Activated B cell treated with CpG ODN at 0.5 μM for 24 hours (primary cell): ENCODE measurements around the gene CCR7. TPM values are rescaled to one million over a fixed set of nuclear protein-coding genes. Genes with fewer than 3 reads are reported as not detected.
A peak's percentile ranks its signal among the peaks of the same experiment; 100 is the strongest.
"Not testable (repeated sequence)": the region's sequence is repeated elsewhere in the genome, so short reads cannot be mapped to it uniquely, and the experiment has no call there.

Experiments used
- ATAC-seq: fragments of 200-7000 bp; cut with Tn5 transposase; one replicate; pipeline ENCODE4 v1.10.0; 2021; ENCODE audit warnings: low read depth, mild to moderate bottlenecking, moderate library complexity
- CTCF ChIA-PET: fragments of 350-600 bp; sonication (Branson Sonifier 250); formaldehyde crosslinking; loops from one replicate; lab custom pipeline; 2021; ENCODE audit warnings: antibody characterized with exemption; lab: Charles Lee
- POLR2A ChIA-PET: fragments of 350-600 bp; sonication (Branson Sonifier 250); formaldehyde crosslinking; loops from one replicate; lab custom pipeline; 2021; ENCODE audit warnings: antibody characterized with exemption; lab: Charles Lee
- DNase-seq: peaks from one replicate; pipeline ENCODE4 v3.0.0; 2022
- H3K27ac Mint-ChIP-seq: one replicate; pipeline ENCODE4 v1.8.0; 2020; ENCODE audit warnings: mixed read lengths
- H3K27me3 Mint-ChIP-seq: one replicate; pipeline ENCODE4 v1.8.0; 2021; ENCODE audit warnings: mixed read lengths
- H3K36me3 Mint-ChIP-seq: one replicate; pipeline ENCODE4 v1.8.0; 2021; ENCODE audit warnings: low read depth, mixed read lengths
- H3K4me1 Mint-ChIP-seq: one replicate; pipeline ENCODE4 v1.8.0; 2021; ENCODE audit warnings: mixed read lengths
- H3K4me3 Mint-ChIP-seq: one replicate; pipeline ENCODE4 v1.8.0; 2020; ENCODE audit warnings: mild to moderate bottlenecking, mixed read lengths
- H3K9me3 Mint-ChIP-seq: one replicate; pipeline ENCODE4 v1.8.0; 2020; ENCODE audit warnings: mixed read lengths
- intact Hi-C: fragments of 100-400 bp; cut with micrococcal nuclease; formaldehyde crosslinking; loops from one replicate; pipeline ENCODE4 v1.15.1; 2024
- total RNA-seq: library from RNA; stranded (reverse); gene quantifications from 2 replicates; pipeline ENCODE4 v1.2.3, GENCODE V29; 2022
- TF ChIP-seq, protein P1 (sequence below): fragments of 200-600 bp; IDR thresholded peaks from one replicate; pipeline ENCODE4 v1.8.0; 2022; ENCODE audit warnings: antibody characterized with exemption, mild to moderate bottlenecking

CCR7 gene
- total RNA-seq, 1 donor from 2014 or later = 572 TPM

DNA sequence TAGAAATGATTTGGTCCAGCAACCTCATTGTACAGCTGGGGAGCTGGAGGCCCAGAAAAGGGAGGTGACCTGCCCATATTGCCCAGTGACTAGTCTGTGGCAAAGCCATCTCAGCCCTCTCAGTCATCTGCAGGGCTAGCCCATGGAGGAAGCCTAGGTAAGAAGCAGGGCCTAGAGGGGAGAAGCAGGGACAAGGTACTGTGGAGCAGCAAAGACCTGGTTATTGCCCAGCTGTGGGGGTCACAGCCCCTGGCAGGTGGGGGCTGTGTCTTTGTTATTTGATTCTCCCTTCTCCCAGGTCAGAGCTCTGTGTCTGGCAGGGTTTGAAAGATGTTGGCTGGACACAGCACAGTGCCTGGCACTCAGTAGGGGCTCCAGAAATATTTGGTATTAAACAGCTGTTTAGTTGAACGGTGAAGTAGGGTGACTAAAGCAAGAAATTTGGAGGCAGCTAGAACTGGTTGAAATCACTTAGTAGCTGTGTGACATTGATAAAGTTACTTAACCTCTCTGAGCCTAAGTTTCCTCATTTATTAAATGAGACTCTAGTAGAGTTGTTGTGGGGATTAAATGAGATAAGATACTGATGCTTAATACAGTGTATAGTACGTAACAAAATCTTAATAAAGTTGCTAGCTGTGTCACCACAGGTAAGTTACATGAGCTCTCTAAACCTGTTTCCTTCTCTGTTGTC is 17.3 kb downstream of the CCR7 start:
- POLR2A ChIA-PET = interaction anchor here (0.5 to 40.7 kb wide), 14 partner anchors 1 to 1141 kb away, joined by 3 to 1885 read pairs (median 4); partner anchors contain the start of genes CASC3, CCR7, EIF1 and SMARCE1
- no peak for ATAC-seq
- CTCF ChIA-PET = interaction anchor here (0.8 to 9.2 kb wide), 8 partner anchors 10 to 1001 kb away, joined by 3 to 76 read pairs (median 10); no protein-coding TSS in a partner anchor

DNA sequence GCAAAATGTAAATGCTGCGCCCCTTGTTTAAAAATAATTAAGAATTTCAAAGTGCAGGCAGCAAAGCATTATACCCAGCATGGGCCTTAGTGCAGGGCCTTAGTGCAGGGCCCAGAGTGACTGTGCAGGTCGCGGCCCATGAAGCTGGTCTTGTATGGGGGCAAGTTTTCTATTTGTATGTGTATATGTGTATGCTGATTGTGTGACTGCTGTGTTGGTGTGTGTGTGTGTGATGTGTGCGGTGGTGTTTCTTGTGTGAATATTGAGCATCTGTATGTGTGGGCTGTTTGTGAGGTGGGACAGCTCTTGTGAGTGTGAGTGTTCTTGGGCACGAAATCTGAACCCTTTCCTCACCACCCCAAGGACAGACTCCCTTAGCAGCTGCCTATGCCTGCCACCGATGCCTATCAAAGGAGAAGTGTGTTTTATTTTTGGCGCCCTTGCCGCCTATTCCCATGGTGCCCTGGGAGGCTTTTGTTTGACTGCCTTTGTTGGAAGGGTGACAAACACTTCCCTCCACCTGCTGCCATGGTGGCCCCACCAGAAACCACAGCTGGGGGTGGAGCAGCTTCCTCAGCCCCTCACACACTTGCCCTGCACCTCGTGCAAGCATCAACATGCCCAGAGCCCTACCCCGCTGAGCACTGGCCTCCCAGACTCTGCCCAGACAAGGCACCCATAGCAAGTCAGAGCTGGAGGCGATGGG is 18.0 kb downstream of the CCR7 start:
- H3K4me1 Mint-ChIP-seq = peaks cover 84% of the 10 kb centered on the region
- POLR2A ChIA-PET = interaction anchor here (0.5 to 40.7 kb wide), 12 partner anchors 2 to 1141 kb away, joined by 3 to 1885 read pairs (median 4); partner anchors contain the start of genes CASC3, CCR7, EIF1 and SMARCE1
- intact Hi-C loops = no loop called here

More for the DNA sequence above, 17.3 kb downstream of the CCR7 start:
- Mint-ChIP-seq H3K36me3 (peaks cover 25% of the 10 kb centered on the region), H3K9me3 (no peaks in the 10 kb centered on the region), H3K4me3 (peak overlapping the region; percentile 35), H3K4me1 (peaks cover 84% of the 10 kb centered on the region), H3K27ac (peak overlapping the region; percentile 73), H3K27me3 (no peaks in the 10 kb centered on the region)
- DNase-seq = no peak
- intact Hi-C loops = no loop called here
- TF ChIP-seq, protein P1, sequence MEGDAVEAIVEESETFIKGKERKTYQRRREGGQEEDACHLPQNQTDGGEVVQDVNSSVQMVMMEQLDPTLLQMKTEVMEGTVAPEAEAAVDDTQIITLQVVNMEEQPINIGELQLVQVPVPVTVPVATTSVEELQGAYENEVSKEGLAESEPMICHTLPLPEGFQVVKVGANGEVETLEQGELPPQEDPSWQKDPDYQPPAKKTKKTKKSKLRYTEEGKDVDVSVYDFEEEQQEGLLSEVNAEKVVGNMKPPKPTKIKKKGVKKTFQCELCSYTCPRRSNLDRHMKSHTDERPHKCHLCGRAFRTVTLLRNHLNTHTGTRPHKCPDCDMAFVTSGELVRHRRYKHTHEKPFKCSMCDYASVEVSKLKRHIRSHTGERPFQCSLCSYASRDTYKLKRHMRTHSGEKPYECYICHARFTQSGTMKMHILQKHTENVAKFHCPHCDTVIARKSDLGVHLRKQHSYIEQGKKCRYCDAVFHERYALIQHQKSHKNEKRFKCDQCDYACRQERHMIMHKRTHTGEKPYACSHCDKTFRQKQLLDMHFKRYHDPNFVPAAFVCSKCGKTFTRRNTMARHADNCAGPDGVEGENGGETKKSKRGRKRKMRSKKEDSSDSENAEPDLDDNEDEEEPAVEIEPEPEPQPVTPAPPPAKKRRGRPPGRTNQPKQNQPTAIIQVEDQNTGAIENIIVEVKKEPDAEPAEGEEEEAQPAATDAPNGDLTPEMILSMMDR = no peak

DNA sequence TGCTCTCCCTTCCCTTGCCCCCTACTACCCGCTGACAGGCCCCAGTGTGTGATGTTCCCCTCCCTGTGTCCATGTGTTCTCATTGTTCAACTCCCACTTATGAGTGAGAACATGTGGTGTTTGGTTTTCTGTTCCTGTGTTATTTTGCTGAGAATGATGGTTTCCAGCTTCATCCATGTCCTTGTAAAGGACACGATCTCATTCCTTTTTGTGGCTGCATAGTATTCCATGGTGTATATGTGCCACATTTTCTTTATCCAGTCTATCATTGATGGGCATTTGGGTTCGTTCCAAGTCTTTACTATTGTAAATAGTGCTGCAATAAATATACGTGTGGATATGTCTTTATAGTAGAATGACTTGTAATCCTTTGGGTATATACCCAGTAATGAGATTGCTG is 18.8 kb downstream of the CCR7 start:
- ATAC-seq, intact Hi-C loops, H3K4me3 Mint-ChIP-seq, DNase-seq, H3K9me3 Mint-ChIP-seq, H3K27me3 Mint-ChIP-seq: not testable (repeated sequence)
- H3K27ac Mint-ChIP-seq = peak overlapping the region; percentile 46
- CTCF ChIA-PET = interaction anchor here (3.1 to 9.2 kb wide), 2 partner anchors 13 to 69 kb away, joined by 29 to 76 read pairs; no protein-coding TSS in a partner anchor
- H3K4me1 Mint-ChIP-seq = peaks cover 84% of the 10 kb centered on the region
- peaks cover 11% of the 10 kb centered on the region for H3K36me3 Mint-ChIP-seq
- POLR2A ChIA-PET = interaction anchor here (1.8 to 40.7 kb wide), 4 partner anchors 3 to 71 kb away, joined by 6 to 1885 read pairs (median 1450); partner anchors contain the start of gene CCR7

More for the DNA sequence above, 18.0 kb downstream of the CCR7 start:
- DNase-seq (peak; percentile 47), ATAC-seq (peak; percentile 29)
- Mint-ChIP-seq H3K27ac (peak overlapping the region; percentile 73), H3K27me3 (no peaks in the 10 kb centered on the region), H3K36me3 (peaks cover 18% of the 10 kb centered on the region), H3K4me3 (peak overlapping the region; percentile 35), H3K9me3 (no peaks in the 10 kb centered on the region)
- TF ChIP-seq, protein P1 = no peak
- CTCF ChIA-PET = interaction anchor here (0.8 to 9.2 kb wide), 6 partner anchors 9 to 1002 kb away, joined by 3 to 76 read pairs (median 21); no protein-coding TSS in a partner anchor

DNA sequence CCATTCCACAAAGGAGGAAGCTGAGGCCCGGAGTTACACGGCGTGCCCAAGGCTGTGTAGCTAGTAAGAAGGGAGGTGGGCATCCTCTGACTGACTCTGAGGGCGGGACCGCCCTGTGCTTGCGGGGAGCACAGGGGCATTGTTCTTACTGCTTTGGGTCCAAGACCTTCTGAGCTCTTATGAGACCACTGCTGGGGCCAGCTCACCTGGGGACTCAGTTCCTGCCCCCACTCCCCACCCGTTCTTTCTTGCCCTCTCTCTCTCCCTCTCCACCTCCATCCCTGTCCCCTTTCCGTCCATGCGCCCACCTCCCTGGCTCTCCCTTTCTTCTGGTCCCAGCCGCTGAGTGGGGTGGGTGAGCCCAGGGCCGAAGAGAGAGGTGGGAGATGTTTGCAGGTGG is 19.6 kb downstream of the CCR7 start:
- ATAC-seq = no peak
- Mint-ChIP-seq H3K27ac (no peak overlapping the region), H3K36me3 (peaks cover 6% of the 10 kb centered on the region), H3K9me3 (no peaks in the 10 kb centered on the region), H3K27me3 (no peaks in the 10 kb centered on the region), H3K4me3 (no peak overlapping the region), H3K4me1 (peaks cover 84% of the 10 kb centered on the region)
- ChIA-PET POLR2A (interaction anchor here (1.4 to 40.7 kb wide), 4 partner anchors 4 to 128 kb away, joined by 4 to 1885 read pairs (median 1450); partner anchors contain the start of genes CCR7 and TOP2A), CTCF (interaction anchor here (1.0 kb wide), 1 partner anchor 15 kb away, joined by 3 read pairs; no protein-coding TSS in a partner anchor)
- no peak for DNase-seq
- intact Hi-C loops = no loop called here
- TF ChIP-seq, protein P1 = no peak
